ENCODE data around the gene TMEM258. TPM values are rescaled to one million over a fixed set of nuclear protein-coding genes. Genes with fewer than 3 reads are reported as not detected.

Gene TMEM258
- total and polyA plus RNA-seq, 2 donors (not counting 3 experiments of a cell fraction or from before 2014, with no cell fraction given), result 140 to 534 TPM

DNA sequence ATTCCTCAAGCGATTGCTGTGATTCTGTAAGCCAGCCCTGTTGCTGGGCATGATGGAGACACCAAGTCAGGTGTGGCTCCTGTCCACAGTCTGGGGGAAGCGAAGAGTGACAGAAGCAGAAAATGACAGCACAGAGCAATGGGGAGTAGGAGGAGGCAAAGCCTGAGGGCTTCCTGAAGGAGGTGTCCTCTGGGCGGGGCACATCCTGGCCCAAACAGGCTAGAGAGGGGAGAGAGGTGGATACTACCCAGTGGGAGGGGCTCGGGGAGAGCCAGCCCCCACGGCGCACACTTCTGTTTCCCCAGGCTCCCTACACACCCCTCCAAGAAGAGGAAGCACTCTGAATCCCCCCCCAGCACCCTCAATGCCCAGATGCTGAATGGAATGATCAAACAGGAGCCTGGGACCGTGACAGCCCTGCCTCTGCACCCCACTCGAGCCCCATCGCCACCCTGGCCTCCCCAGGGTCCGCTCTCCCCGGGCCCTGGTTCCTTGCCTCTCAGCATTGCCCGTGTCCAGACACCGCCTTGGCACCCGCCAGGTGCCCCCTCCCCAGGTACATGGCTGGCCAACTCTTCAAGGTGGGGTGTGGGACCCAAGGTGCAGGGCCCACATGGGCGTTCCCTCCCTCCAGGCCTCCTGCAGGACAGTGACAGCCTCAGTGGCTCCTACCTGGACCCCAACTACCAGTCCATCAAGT, 21.1 kb downstream of the TMEM258 start:
- DNase-seq (ENCODE audit: low read depth, low spot score), result no peak
- Histone ChIP-seq H3K9me3 (replicated peaks; ENCODE audit: control insufficient read depth, insufficient read depth, low read length) (no peaks in the 10 kb centered on the region), H2AFZ (ENCODE audit: low read depth, low read length) (no peak overlapping the region), H3K27me3 (ENCODE audit: control insufficient read depth in 2 of 2, insufficient read depth in 2 of 2, low read length in 2 of 2) (no peaks in the 10 kb centered on the region), H3K4me1 (ENCODE audit: control insufficient read depth, extremely low read depth, insufficient read depth, low read length) (peaks cover 6% of the 10 kb centered on the region), H4K20me1 (replicated peaks; ENCODE audit: control insufficient read depth, extremely low read depth, insufficient read depth, low read length) (no peaks in the 10 kb centered on the region), H3K79me2 (ENCODE audit: control insufficient read depth, insufficient read depth, low read length) (no peaks in the 10 kb centered on the region), H3K36me3 (ENCODE audit: control insufficient read depth in 2 of 2, extremely low read depth in 1 of 2, insufficient read depth in 2 of 2, low read length in 2 of 2) (no peaks in the 10 kb centered on the region), H3K9me1 (replicated peaks; ENCODE audit: control insufficient read depth, extremely low read depth, insufficient read depth, low read length) (no peaks in the 10 kb centered on the region), H3K27ac (ENCODE audit: insufficient read depth, low read depth, low read length) (no peak overlapping the region), H3K9ac (replicated peaks; ENCODE audit: extremely low read depth, insufficient read depth, low read length) (no peak overlapping the region), H3K4me3 (replicated peaks in 1 of 3; ENCODE audit: insufficient read depth in 1 of 3, low read depth in 1 of 3, low read length in 3 of 3) (no peak overlapping the region), H3K4me2 (ENCODE audit: insufficient read depth, low read length) (no peak overlapping the region)
- no TSS peak for BruUV-seq (replicated peaks)
- ChIA-PET POLR2A (no interaction called here), CTCF (no interaction called here)
- TF ChIP-seq JUN (IDR thresholded peaks at IDR 0.05; ENCODE audit: borderline replicate concordance, insufficient read depth, insufficient read length, low read depth), result no peak
- TF ChIP-seq, protein P1, sequence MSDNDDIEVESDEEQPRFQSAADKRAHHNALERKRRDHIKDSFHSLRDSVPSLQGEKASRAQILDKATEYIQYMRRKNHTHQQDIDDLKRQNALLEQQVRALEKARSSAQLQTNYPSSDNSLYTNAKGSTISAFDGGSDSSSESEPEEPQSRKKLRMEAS (IDR thresholded peaks at IDR 0.05; ENCODE audit: insufficient read depth, insufficient read length), result no peak
- TF ChIP-seq POLR2A (IDR thresholded peaks at IDR 0.05; ENCODE audit: low read depth, low read length), result no peak
- no peak for TF ChIP-seq MYC (IDR thresholded peaks at IDR 0.05; ENCODE audit: low read depth, low read length)
- no peak for TF ChIP-seq GATA2 (IDR thresholded peaks at IDR 0.05; ENCODE audit: insufficient read depth, insufficient read length, low read depth, low read length)
- TF ChIP-seq EZH2 (IDR thresholded peaks at IDR 0.05; ENCODE audit: borderline replicate concordance, low read depth, low read length, severe bottlenecking), result no peak
- TF ChIP-seq POLR2AphosphoS5 (IDR thresholded peaks at IDR 0.05; ENCODE audit: insufficient read depth, low read depth, low read length), result no peak
- TF ChIP-seq, protein P2, sequence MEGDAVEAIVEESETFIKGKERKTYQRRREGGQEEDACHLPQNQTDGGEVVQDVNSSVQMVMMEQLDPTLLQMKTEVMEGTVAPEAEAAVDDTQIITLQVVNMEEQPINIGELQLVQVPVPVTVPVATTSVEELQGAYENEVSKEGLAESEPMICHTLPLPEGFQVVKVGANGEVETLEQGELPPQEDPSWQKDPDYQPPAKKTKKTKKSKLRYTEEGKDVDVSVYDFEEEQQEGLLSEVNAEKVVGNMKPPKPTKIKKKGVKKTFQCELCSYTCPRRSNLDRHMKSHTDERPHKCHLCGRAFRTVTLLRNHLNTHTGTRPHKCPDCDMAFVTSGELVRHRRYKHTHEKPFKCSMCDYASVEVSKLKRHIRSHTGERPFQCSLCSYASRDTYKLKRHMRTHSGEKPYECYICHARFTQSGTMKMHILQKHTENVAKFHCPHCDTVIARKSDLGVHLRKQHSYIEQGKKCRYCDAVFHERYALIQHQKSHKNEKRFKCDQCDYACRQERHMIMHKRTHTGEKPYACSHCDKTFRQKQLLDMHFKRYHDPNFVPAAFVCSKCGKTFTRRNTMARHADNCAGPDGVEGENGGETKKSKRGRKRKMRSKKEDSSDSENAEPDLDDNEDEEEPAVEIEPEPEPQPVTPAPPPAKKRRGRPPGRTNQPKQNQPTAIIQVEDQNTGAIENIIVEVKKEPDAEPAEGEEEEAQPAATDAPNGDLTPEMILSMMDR (IDR thresholded peaks at IDR 0.05; ENCODE audit: extremely low read depth in 1 of 2, insufficient read depth in 1 of 2, low read depth in 1 of 2, low read length in 2 of 2), result no peak
- TF ChIP-seq FOS (IDR thresholded peaks at IDR 0.05; ENCODE audit: borderline replicate concordance, insufficient read depth, low read length), result no peak
- intact Hi-C loops (cut with micrococcal nuclease) (no loop called here), dilution Hi-C loops (cut with MboI; ENCODE audit: extremely low pct_ligation_motif_present, low sequenced_read_pairs) (no loop called here)
- FAIRE-seq, result no peak
